Upper lobe of left lung (tissue), 6 donors: ENCODE measurements around the gene DPP10. TPM values are rescaled to one million over a fixed set of nuclear protein-coding genes. Genes with fewer than 3 reads are reported as not detected.

Experiments used
- ATAC-seq, 2 donors: fragments of 200-7000 bp; cut with Tn5 transposase; one replicate each; pipeline ENCODE4 v1.9.1; 2022; ENCODE audit warnings: mild to moderate bottlenecking in 2 of 2, moderate library complexity in 2 of 2; ENCODE audit not compliant: low FRiP score in 2 of 2
- DNase-seq, 2 donors: peaks; one replicate each; pipeline ENCODE4 v3.0.0-alpha.2; 2019 to 2020
- H3K27ac ChIP-seq, 4 donors: fragments of 200-600 bp; sonication (generic); one replicate each; pipeline ENCODE4 v1.5.1; 2016 to 2019
- H3K27me3 ChIP-seq, 4 donors: fragments of 200-600 bp; sonication (generic); one replicate each; pipeline ENCODE4 v1.5.1; 2017 to 2019
- H3K36me3 ChIP-seq, 4 donors: fragments of 200-600 bp; sonication (generic); one replicate each; pipeline ENCODE4 v1.5.1; 2016 to 2019
- H3K4me1 ChIP-seq, 4 donors: fragments of 200-600 bp; sonication (generic); one replicate each; pipeline ENCODE4 v1.5.1; 2018 to 2019
- H3K4me3 ChIP-seq, 4 donors: fragments of 200-600 bp; sonication (generic); one replicate each; pipeline ENCODE4 v1.5.1; 2017 to 2019; ENCODE audit warnings: mild to moderate bottlenecking in 2 of 4, moderate library complexity in 1 of 4
- H3K9me3 ChIP-seq, 4 donors: fragments of 200-600 bp; sonication (generic); one replicate each; pipeline ENCODE4 v1.5.1; 2018 to 2019
- CTCF ChIP-seq, 6 experiments: fragments of 450-650 bp in 4 of 6; fragments of 200-600 bp in 2 of 6; sonication (generic) in 2 of 6; IDR thresholded peaks; one replicate each; pipeline ENCODE4 v1.5.1; 2016 to 2019; ENCODE audit warnings: antibody characterized with exemption in 6 of 6
- EP300 ChIP-seq, 4 donors: sonication (generic); formaldehyde crosslinking; IDR thresholded peaks; one replicate each; pipeline ENCODE4 v1.5.1; 2017; ENCODE audit warnings: antibody characterized with exemption in 4 of 4, control low read depth in 2 of 4
- POLR2A ChIP-seq, 4 donors: fragments of 450-650 bp; IDR thresholded peaks; one replicate each; pipeline ENCODE4 v1.5.1; 2016 to 2017; ENCODE audit warnings: antibody characterized with exemption in 4 of 4, mild to moderate bottlenecking in 2 of 4
- POLR2AphosphoS5 ChIP-seq, 2 donors: sonication (generic); formaldehyde crosslinking; IDR thresholded peaks; one replicate each; pipeline ENCODE4 v1.5.1; 2017; ENCODE audit warnings: antibody characterized with exemption in 2 of 2
- WGBS, 2 donors: methylation state at CpG; one replicate each; pipeline ENCODE4 v1.1.5; 2017 to 2018; 5-methylcytosine and 5-hydroxymethylcytosine counted together
- total RNA-seq, 6 donors: library from RNA; depleted of rRNA in 4 of 6; stranded (reverse); fragments of >200 nt in 4 of 6; gene quantifications; one replicate each; pipeline versions ENCODE4 v1.1.0 to v1.2.1, GENCODE V29; 2016 to 2021
- donor health status: DM: no; HTN: no; CAD: no; lungs with moderate emphysema.
- donor health status: DM: no; HTN: yes; CAD: no; lungs with severe emphysema.

Gene DPP10
- total RNA-seq, 6 donors from 2014 or later, result 0.46 to 1.7 (median 0.77) TPM; not detected in 2

GRCh38 chr2:115833196-115833595 lies 1390.8 kb downstream of the DPP10 start:
- TF ChIP-seq POLR2AphosphoS5 (IDR thresholded peaks at IDR 0.05) (no peak), EP300 (IDR thresholded peaks at IDR 0.05) (no peak), POLR2A (IDR thresholded peaks at IDR 0.05) (no peak), CTCF (IDR thresholded peaks at IDR 0.05) (no peak)
- Histone ChIP-seq H3K36me3 (no peaks in the 10 kb centered on the region), H3K27ac (no peak overlapping the region), H3K4me1 (no peaks in the 10 kb centered on the region), H3K9me3 (no peaks in the 10 kb centered on the region), H3K27me3 (no peaks in the 10 kb centered on the region), H3K4me3 (no peak overlapping the region)
- ATAC-seq, result no peak
- no peak for DNase-seq
- WGBS, 2 donors, result 79 to 85% methylated on average over 5 of the region's 5 CpGs

GRCh38 chr2:115838539-115838938 lies 1396.1 kb downstream of the DPP10 start:
- no peaks in the 10 kb centered on the region for H3K9me3 ChIP-seq
- H3K27me3 ChIP-seq, result no peaks in the 10 kb centered on the region
- no peak overlapping the region for H3K4me3 ChIP-seq
- TF ChIP-seq POLR2AphosphoS5 (IDR thresholded peaks at IDR 0.05), result no peak
- no peak for TF ChIP-seq EP300 (IDR thresholded peaks at IDR 0.05)
- TF ChIP-seq CTCF (IDR thresholded peaks at IDR 0.05), result no peak
- no peak for TF ChIP-seq POLR2A (IDR thresholded peaks at IDR 0.05)
- DNase-seq (no peak), ATAC-seq (no peak)
- H3K27ac ChIP-seq, result no peak overlapping the region
- no peaks in the 10 kb centered on the region for H3K36me3 ChIP-seq
- no peaks in the 10 kb centered on the region for H3K4me1 ChIP-seq
- WGBS, 2 donors, result 78 to 89% methylated on average over 2 of the region's 2 CpGs

GRCh38 chr2:115842306-115842705 lies 1399.9 kb downstream of the DPP10 start:
- TF ChIP-seq POLR2AphosphoS5 (IDR thresholded peaks at IDR 0.05) (no peak), CTCF (IDR thresholded peaks at IDR 0.05) (no peak), POLR2A (IDR thresholded peaks at IDR 0.05) (no peak), EP300 (IDR thresholded peaks at IDR 0.05) (no peak)
- H3K4me1 ChIP-seq, result no peaks in the 10 kb centered on the region
- no peaks in the 10 kb centered on the region for H3K27me3 ChIP-seq
- H3K4me3 ChIP-seq, result no peak overlapping the region
- ATAC-seq (no peak), DNase-seq (no peak)
- no peak overlapping the region for H3K27ac ChIP-seq
- WGBS, 2 donors, result 82 to 85% methylated on average over 3 of the region's 3 CpGs
- H3K36me3 ChIP-seq, result no peaks in the 10 kb centered on the region
- no peaks in the 10 kb centered on the region for H3K9me3 ChIP-seq

- Histone ChIP-seq H3K27me3 (no peaks in the 10 kb centered on the region), H3K9me3 (no peaks in the 10 kb centered on the region), H3K36me3 (no peaks in the 10 kb centered on the region), H3K4me3 (no peak overlapping the region), H3K27ac (no peak overlapping the region), H3K4me1 (no peaks in the 10 kb centered on the region)
- no peak for TF ChIP-seq EP300 (IDR thresholded peaks at IDR 0.05)
- TF ChIP-seq CTCF (IDR thresholded peaks at IDR 0.05), result no peak
- TF ChIP-seq POLR2A (IDR thresholded peaks at IDR 0.05), result no peak
- DNase-seq, result peak in 1 of 2 donors; percentile 34
- 88 to 91% methylated on average over 13 to 14 of the region's 14 CpGs for WGBS, 2 donors
- ATAC-seq, result no peak
Measured at GRCh38 chr2:115848192-115848591, 1405.8 kb downstream of the DPP10 start.

- Histone ChIP-seq H3K4me3 (no peak overlapping the region), H3K9me3 (no peaks in the 10 kb centered on the region), H3K36me3 (no peaks in the 10 kb centered on the region), H3K4me1 (no peaks in the 10 kb centered on the region), H3K27ac (no peak overlapping the region), H3K27me3 (no peaks in the 10 kb centered on the region)
- DNase-seq (no peak), ATAC-seq (no peak)
- TF ChIP-seq POLR2AphosphoS5 (IDR thresholded peaks at IDR 0.05), result no peak
- no peak for TF ChIP-seq POLR2A (IDR thresholded peaks at IDR 0.05)
- no peak for TF ChIP-seq EP300 (IDR thresholded peaks at IDR 0.05)
- TF ChIP-seq CTCF (IDR thresholded peaks at IDR 0.05), result no peak
Measured at GRCh38 chr2:115867024-115867423, 1424.6 kb downstream of the DPP10 start.
